ENCODE measurements around the gene NT5DC3. TPM values are rescaled to one million over a fixed set of nuclear protein-coding genes. Genes with fewer than 3 reads are reported as not detected.
"Not testable (repeated sequence)": the region's sequence is repeated elsewhere in the genome, so short reads cannot be mapped to it uniquely, and the experiment has no call there.

Gene NT5DC3
- total RNA-seq, 1 donor from 2014 or later: 22.4 TPM

- FAIRE-seq: no peak
- DNase-seq (ENCODE audit: low spot score in 2 of 2): no peak
Measured at GRCh38 chr12:103812789-103813188, 28.2 kb downstream of the NT5DC3 start.

GRCh38 chr12:103811791-103812190, 29.2 kb downstream of the NT5DC3 start:
- DNase-seq (ENCODE audit: low spot score in 2 of 2): no peak
- FAIRE-seq: no peak

GRCh38 chr12:103810111-103810510, 30.9 kb downstream of the NT5DC3 start:
- DNase-seq (ENCODE audit: low spot score in 2 of 2) (no peak), FAIRE-seq (no peak)

GRCh38 chr12:103809639-103810038, 31.4 kb downstream of the NT5DC3 start:
- not testable (repeated sequence) for DNase-seq (ENCODE audit: low spot score in 2 of 2); FAIRE-seq

GRCh38 chr12:103809154-103809553, 31.9 kb downstream of the NT5DC3 start:
- FAIRE-seq (no peak), DNase-seq (ENCODE audit: low spot score in 2 of 2) (no peak)

GRCh38 chr12:103808239-103808880, 32.7 kb downstream of the NT5DC3 start:
- no peak for DNase-seq (ENCODE audit: low spot score in 2 of 2)
- no peak for FAIRE-seq

GRCh38 chr12:103807561-103808238, 33.3 kb downstream of the NT5DC3 start:
- FAIRE-seq (no peak), DNase-seq (ENCODE audit: low spot score in 2 of 2) (no peak)

- no peak for DNase-seq (ENCODE audit: low spot score in 2 of 2)
- FAIRE-seq: no peak
Measured at GRCh38 chr12:103806803-103807202, 34.2 kb downstream of the NT5DC3 start.

GRCh38 chr12:103805655-103806360, 35.2 kb downstream of the NT5DC3 start:
- no peak for DNase-seq (ENCODE audit: low spot score in 2 of 2)
- no peak for FAIRE-seq

- no peak for DNase-seq (ENCODE audit: low spot score in 2 of 2)
- FAIRE-seq: no peak
Measured at GRCh38 chr12:103803847-103804246, 37.2 kb downstream of the NT5DC3 start.

GRCh38 chr12:103802586-103802886, 38.5 kb downstream of the NT5DC3 start:
- FAIRE-seq (no peak), DNase-seq (ENCODE audit: low spot score in 2 of 2) (no peak)

- no peak for DNase-seq (ENCODE audit: low spot score in 2 of 2)
- no peak for FAIRE-seq
Measured at GRCh38 chr12:103801709-103802585, 39.1 kb downstream of the NT5DC3 start.

- FAIRE-seq: no peak
Measured at GRCh38 chr12:103799857-103800771, 40.9 kb downstream of the NT5DC3 start.

GRCh38 chr12:103799504-103799856, 41.6 kb downstream of the NT5DC3 start:
- FAIRE-seq: no peak

More at GRCh38 chr12:103799857-103800771, 40.9 kb downstream of the NT5DC3 start:
- DNase-seq (ENCODE audit: low spot score in 2 of 2): no peak

GRCh38 chr12:103798586-103798985, 42.4 kb downstream of the NT5DC3 start:
- DNase-seq (ENCODE audit: low spot score in 2 of 2) (no peak), FAIRE-seq (no peak)

More at GRCh38 chr12:103799504-103799856, 41.6 kb downstream of the NT5DC3 start:
- no peak for DNase-seq (ENCODE audit: low spot score in 2 of 2)

GRCh38 chr12:103794309-103795213, 46.5 kb downstream of the NT5DC3 start:
- no peak for FAIRE-seq
- DNase-seq (ENCODE audit: low spot score in 2 of 2): no peak

GRCh38 chr12:103793512-103794045, 47.5 kb downstream of the NT5DC3 start:
- FAIRE-seq (no peak), DNase-seq (ENCODE audit: low spot score in 2 of 2) (no peak)

- DNase-seq (ENCODE audit: low spot score in 2 of 2) (no peak), FAIRE-seq (no peak)
Measured at GRCh38 chr12:103793046-103793445, 48.0 kb downstream of the NT5DC3 start.
